Astrocyte of the hippocampus (primary cell): ENCODE data around the gene SS18.

Source experiments
- DNase-seq: peaks from one replicate; pipeline ENCODE4 v3.0.0; 2011; ENCODE audit warnings: low read depth, low spot score

The SS18 gene

GRCh38 chr18:26071725-26072124 is 18.7 kb downstream of the SS18 start:
- peak; percentile 14 for DNase-seq

- no peak for DNase-seq
Measured at GRCh38 chr18:26071020-26071419, 19.4 kb downstream of the SS18 start.

- no peak for DNase-seq
Measured at GRCh38 chr18:26059357-26059756, 31.1 kb downstream of the SS18 start.

- peak; percentile 48 for DNase-seq
Measured at GRCh38 chr18:26057344-26057773, 33.1 kb downstream of the SS18 start.

GRCh38 chr18:26056291-26056690 is 34.1 kb downstream of the SS18 start:
- DNase-seq, result no peak

GRCh38 chr18:26052505-26052904 is 37.9 kb downstream of the SS18 start:
- DNase-seq, result no peak

GRCh38 chr18:26051843-26052242 is 38.6 kb downstream of the SS18 start:
- no peak for DNase-seq

GRCh38 chr18:26046419-26047077 is 43.9 kb downstream of the SS18 start:
- DNase-seq, result no peak

GRCh38 chr18:26044807-26045206 is 45.6 kb downstream of the SS18 start:
- DNase-seq, result no peak

- DNase-seq, result no peak
Measured at GRCh38 chr18:26040051-26040656, 50.3 kb downstream of the SS18 start.

- no peak for DNase-seq
Measured at GRCh38 chr18:26039203-26039602, 51.2 kb downstream of the SS18 start.

- no peak for DNase-seq
Measured at GRCh38 chr18:26036635-26037034, 53.8 kb downstream of the SS18 start.

GRCh38 chr18:26034850-26035497 is 55.4 kb downstream of the SS18 start:
- no peak for DNase-seq

GRCh38 chr18:26022585-26022984 is 67.8 kb downstream of the SS18 start:
- no peak for DNase-seq

- no peak for DNase-seq
Measured at GRCh38 chr18:26021061-26021754, 69.2 kb downstream of the SS18 start.

GRCh38 chr18:26017929-26018328 is 72.5 kb downstream of the SS18 start:
- DNase-seq, result peak; percentile 15

GRCh38 chr18:26014462-26014861 is 76.0 kb downstream of the SS18 start:
- DNase-seq, result no peak

- no peak for DNase-seq
Measured at GRCh38 chr18:26008619-26009018, 81.8 kb downstream of the SS18 start.

GRCh38 chr18:26008096-26008495 is 82.3 kb downstream of the SS18 start:
- no peak for DNase-seq

GRCh38 chr18:26005950-26006349 is 84.5 kb downstream of the SS18 start:
- DNase-seq, result no peak

GRCh38 chr18:26004832-26005231 is 85.6 kb downstream of the SS18 start:
- no peak for DNase-seq

GRCh38 chr18:26003817-26004216 is 86.6 kb downstream of the SS18 start:
- DNase-seq, result no peak
